CD4-positive, alpha-beta T cell (primary cell): ENCODE measurements around the gene ZBTB17. TPM values are rescaled to one million over a fixed set of nuclear protein-coding genes. Genes with fewer than 3 reads are reported as not detected.

Source experiments
- ATAC-seq: fragments of 200-7000 bp; cut with Tn5 transposase; one replicate; pipeline ENCODE4 v1.10.0; 2022; ENCODE audit warnings: mild to moderate bottlenecking; ENCODE audit not compliant: poor library complexity
- CTCF ChIA-PET: fragments of 350-600 bp; sonication (Branson Sonifier 250); formaldehyde crosslinking; loops from one replicate; lab custom pipeline; 2021; ENCODE audit warnings: antibody characterized with exemption, inconsistent platforms; lab: Charles Lee
- POLR2A ChIA-PET: fragments of 350-600 bp; sonication (Branson Sonifier 250); formaldehyde crosslinking; loops from one replicate; lab custom pipeline; 2021; ENCODE audit warnings: antibody characterized with exemption, inconsistent platforms; lab: Charles Lee
- DNase-seq, 14 experiments: peaks; one replicate each; pipeline ENCODE4 v3.0.0-alpha.2; 2013 to 2020; ENCODE audit warnings: mixed read lengths in 2 of 14
- H3K27ac ChIP-seq, 2 donors: one replicate each; pipeline versions ENCODE4 v1.5.1 to v1.7.0; 2013; ENCODE audit warnings: low read length in 2 of 2, low read depth in 1 of 2, mild to moderate bottlenecking in 1 of 2
- H3K27me3 ChIP-seq, 2 experiments: 1 replicate in 1 of 2; 2 replicates in 1 of 2; pipeline versions ENCODE4 v1.6.1 to v1.7.0; 2013; ENCODE audit warnings: low read length in 2 of 2, control low read depth in 1 of 2, mild to moderate bottlenecking in 1 of 2, moderate library complexity in 1 of 2; ENCODE audit not compliant: insufficient read depth in 2 of 2, control insufficient read depth in 1 of 2
- H3K36me3 ChIP-seq: one replicate; pipeline ENCODE4 v1.6.1; 2013; ENCODE audit warnings: low read length, control low read depth; ENCODE audit not compliant: insufficient read depth
- H3K4me1 ChIP-seq: one replicate; pipeline ENCODE4 v1.6.1; 2013; ENCODE audit warnings: low read length, control low read depth; ENCODE audit not compliant: insufficient read depth
- H3K4me3 ChIP-seq: one replicate; pipeline ENCODE4 v1.5.1; 2013; ENCODE audit warnings: mild to moderate bottlenecking, low read length, moderate library complexity
- H3K9me3 ChIP-seq, 2 experiments: 1 replicate in 1 of 2; 2 replicates in 1 of 2; pipeline versions ENCODE4 v1.6.1 to v1.7.0; 2013; ENCODE audit warnings: low read length in 2 of 2, mild to moderate bottlenecking in 2 of 2, control low read depth in 1 of 2, moderate library complexity in 1 of 2; ENCODE audit not compliant: control insufficient read depth in 1 of 2, insufficient read depth in 1 of 2
- H3K27ac Mint-ChIP-seq: one replicate; pipeline ENCODE4 v1.8.0; 2020; ENCODE audit warnings: mixed read lengths
- H3K27me3 Mint-ChIP-seq: one replicate; pipeline ENCODE4 v1.8.0; 2021; ENCODE audit warnings: mixed read lengths
- H3K36me3 Mint-ChIP-seq: one replicate; pipeline ENCODE4 v1.8.0; 2021; ENCODE audit warnings: low read depth, mixed read lengths
- H3K4me1 Mint-ChIP-seq: one replicate; pipeline ENCODE4 v1.8.0; 2021; ENCODE audit warnings: low read depth, mixed read lengths
- H3K4me3 Mint-ChIP-seq: one replicate; pipeline ENCODE4 v1.8.0; 2020; ENCODE audit warnings: mild to moderate bottlenecking, mixed read lengths
- H3K9me3 Mint-ChIP-seq: one replicate; pipeline ENCODE4 v1.8.0; 2020; ENCODE audit warnings: mixed read lengths
- intact Hi-C, 2 experiments: fragments of 100-400 bp; cut with DNase I in 1 of 2; cut with micrococcal nuclease in 1 of 2; formaldehyde crosslinking; loops; one replicate each; pipeline versions ENCODE4 v1.15.1 to v1.9.0; 2023 to 2025; cut with DNase I, micrococcal nuclease
- total RNA-seq, 174 experiments: library from RNA in 2 of 174; stranded (reverse) in 2 of 174; gene quantifications; one replicate each; pipeline ENCODE4 v1.2.3 and lab custom pipeline; 2021 to 2026
- TF ChIP-seq, protein P1 (sequence below): fragments of 200-600 bp; IDR thresholded peaks from one replicate; pipeline ENCODE4 v1.8.0; 2022; ENCODE audit warnings: antibody characterized with exemption, mild to moderate bottlenecking

The ZBTB17 gene
- total RNA-seq, 2 experiments from 2014 or later, result 70.2 to 78.1 TPM

DNA sequence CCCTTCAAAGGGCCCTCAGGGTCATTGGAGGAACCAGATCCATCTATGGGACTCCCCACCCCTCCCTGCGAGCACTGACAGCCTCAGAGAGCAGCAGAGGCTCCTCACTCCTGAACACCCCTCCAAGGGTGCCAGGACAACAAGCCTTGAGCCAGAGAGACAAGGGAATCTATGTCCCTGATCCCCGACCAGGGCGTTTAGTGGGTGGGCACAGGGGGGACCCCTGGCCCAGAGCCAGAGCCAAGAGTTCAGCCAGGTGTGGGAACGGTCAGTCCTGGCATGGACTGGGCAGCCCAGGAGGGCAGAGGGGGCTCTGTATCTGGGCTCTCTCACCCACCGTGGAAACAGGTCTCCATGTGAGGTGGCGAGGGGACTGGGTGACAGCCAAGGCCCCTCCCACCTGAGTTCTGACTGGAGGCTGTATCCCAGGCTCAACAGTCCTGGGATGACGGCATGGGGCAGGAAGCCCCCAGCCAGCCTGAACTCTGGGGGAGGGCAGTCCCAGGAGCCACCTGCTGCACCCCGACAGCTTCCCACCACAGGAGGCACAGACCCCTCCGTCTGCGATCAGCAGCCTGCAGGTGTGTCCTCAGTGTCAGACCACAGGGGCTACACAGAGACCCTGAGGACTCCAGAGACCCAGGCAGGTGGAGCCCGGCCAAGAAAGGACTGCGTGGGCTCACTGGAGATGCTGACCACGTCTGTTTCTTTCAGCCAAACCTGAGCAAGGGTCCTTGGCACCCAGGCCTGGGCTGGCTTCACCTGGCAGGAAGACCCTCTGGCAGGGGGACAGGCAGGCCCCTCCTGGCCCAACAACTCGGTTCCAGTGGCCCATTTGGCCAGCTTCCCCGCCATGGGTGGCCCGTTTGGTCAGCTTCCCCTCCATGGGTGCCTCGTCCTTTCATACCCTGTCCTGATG lies 16.9 kb upstream of the ZBTB17 start:
- no peaks in the 10 kb centered on the region for H3K27me3 ChIP-seq
- H3K36me3 ChIP-seq, result no peaks in the 10 kb centered on the region
- H3K4me1 Mint-ChIP-seq, result no peaks in the 10 kb centered on the region
- CTCF ChIA-PET, result no interaction called here
- no peak overlapping the region for H3K27ac ChIP-seq
- no peak for DNase-seq
- H3K4me3 ChIP-seq, result no peak overlapping the region
- H3K4me1 ChIP-seq, result no peaks in the 10 kb centered on the region
- no peaks in the 10 kb centered on the region for H3K9me3 ChIP-seq
- no peak for ATAC-seq
- TF ChIP-seq, protein P1, sequence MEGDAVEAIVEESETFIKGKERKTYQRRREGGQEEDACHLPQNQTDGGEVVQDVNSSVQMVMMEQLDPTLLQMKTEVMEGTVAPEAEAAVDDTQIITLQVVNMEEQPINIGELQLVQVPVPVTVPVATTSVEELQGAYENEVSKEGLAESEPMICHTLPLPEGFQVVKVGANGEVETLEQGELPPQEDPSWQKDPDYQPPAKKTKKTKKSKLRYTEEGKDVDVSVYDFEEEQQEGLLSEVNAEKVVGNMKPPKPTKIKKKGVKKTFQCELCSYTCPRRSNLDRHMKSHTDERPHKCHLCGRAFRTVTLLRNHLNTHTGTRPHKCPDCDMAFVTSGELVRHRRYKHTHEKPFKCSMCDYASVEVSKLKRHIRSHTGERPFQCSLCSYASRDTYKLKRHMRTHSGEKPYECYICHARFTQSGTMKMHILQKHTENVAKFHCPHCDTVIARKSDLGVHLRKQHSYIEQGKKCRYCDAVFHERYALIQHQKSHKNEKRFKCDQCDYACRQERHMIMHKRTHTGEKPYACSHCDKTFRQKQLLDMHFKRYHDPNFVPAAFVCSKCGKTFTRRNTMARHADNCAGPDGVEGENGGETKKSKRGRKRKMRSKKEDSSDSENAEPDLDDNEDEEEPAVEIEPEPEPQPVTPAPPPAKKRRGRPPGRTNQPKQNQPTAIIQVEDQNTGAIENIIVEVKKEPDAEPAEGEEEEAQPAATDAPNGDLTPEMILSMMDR, result no peak
- POLR2A ChIA-PET, result no interaction called here
- no peaks in the 10 kb centered on the region for H3K9me3 Mint-ChIP-seq
- no peak overlapping the region for H3K4me3 Mint-ChIP-seq
- no peak overlapping the region for H3K27ac Mint-ChIP-seq
- intact Hi-C loops, result loop anchor here in 1 of 2 experiments (10.0 kb wide), 1 partner anchor 198 kb away; no protein-coding TSS in a partner anchor
- no peaks in the 10 kb centered on the region for H3K36me3 Mint-ChIP-seq
- H3K27me3 Mint-ChIP-seq, result no peaks in the 10 kb centered on the region

DNA sequence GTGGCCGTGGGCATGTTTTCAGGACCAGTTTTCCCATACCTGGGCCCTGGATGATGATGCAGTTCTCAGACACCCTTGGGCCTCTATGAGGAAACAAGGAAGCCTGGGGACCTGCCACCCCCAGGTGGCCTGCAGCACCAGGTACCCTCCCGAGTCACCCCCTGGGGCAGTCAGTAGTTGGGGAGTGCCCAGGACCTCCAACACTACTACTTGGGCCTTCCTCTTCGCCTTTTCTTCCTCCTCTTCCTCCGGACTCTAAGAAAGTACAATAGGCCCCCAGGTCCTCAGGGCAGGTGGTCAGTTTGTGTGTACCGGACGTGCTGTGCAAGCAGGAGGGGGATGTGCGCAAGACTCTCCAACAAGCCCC lies 16.3 kb upstream of the ZBTB17 start:
- no peaks in the 10 kb centered on the region for H3K27me3 ChIP-seq
- Mint-ChIP-seq H3K4me3 (no peak overlapping the region), H3K27ac (no peak overlapping the region), H3K36me3 (no peaks in the 10 kb centered on the region), H3K4me1 (no peaks in the 10 kb centered on the region), H3K9me3 (no peaks in the 10 kb centered on the region), H3K27me3 (no peaks in the 10 kb centered on the region)
- ChIA-PET CTCF (no interaction called here), POLR2A (no interaction called here)
- TF ChIP-seq, protein P1, result no peak
- no peaks in the 10 kb centered on the region for H3K9me3 ChIP-seq
- no peak overlapping the region for H3K27ac ChIP-seq
- intact Hi-C loops, result loop anchor here in 1 of 2 experiments (10.0 kb wide), 1 partner anchor 197 kb away; no protein-coding TSS in a partner anchor
- no peak overlapping the region for H3K4me3 ChIP-seq
- H3K36me3 ChIP-seq, result no peaks in the 10 kb centered on the region
- ATAC-seq (no peak), DNase-seq (no peak)
- no peaks in the 10 kb centered on the region for H3K4me1 ChIP-seq

DNA sequence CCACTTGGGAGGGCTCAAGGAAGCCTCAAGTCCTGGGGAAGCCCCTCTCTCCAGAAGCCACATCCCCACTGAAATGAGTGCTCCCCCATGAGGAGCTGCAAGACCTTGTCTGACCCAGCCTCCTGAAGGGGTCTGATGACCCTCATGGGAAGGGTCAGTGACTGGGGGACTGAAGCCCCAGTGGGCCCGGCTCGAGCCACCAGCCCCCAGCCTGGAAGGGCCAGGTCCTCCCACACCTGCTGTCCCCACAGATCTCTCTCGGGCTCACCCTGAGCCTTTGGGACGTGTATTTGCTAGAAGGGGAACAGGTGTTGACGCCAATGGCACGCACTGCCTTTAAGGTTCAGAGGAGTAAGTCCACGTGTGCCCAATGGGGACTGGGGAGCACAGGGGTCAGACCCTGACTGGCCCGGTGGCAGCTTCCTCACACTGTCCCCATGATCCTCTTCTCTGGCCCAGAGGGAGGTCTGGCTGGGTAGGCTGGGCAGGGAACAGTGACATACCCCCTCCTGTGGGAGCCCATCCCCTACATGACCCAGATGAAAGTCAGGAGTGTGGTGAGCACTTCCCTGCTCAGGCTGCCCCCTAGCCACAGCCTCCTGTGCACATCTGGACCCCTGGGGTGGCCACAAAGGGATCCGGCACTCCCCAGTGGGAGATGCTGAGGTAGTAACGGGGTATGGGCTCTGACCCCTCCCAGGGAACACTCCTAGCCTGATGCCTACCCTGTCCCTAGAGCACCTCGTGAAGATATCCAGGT lies 15.7 kb upstream of the ZBTB17 start:
- DNase-seq (no peak), ATAC-seq (no peak)
- POLR2A ChIA-PET, result no interaction called here
- no peaks in the 10 kb centered on the region for H3K27me3 ChIP-seq
- H3K27ac Mint-ChIP-seq, result no peak overlapping the region
- TF ChIP-seq, protein P1, result no peak
- H3K9me3 ChIP-seq, result no peaks in the 10 kb centered on the region
- no peak overlapping the region for H3K27ac ChIP-seq
- intact Hi-C loops, result loop anchor here in 1 of 2 experiments (10.0 kb wide), 1 partner anchor 197 kb away; no protein-coding TSS in a partner anchor
- H3K27me3 Mint-ChIP-seq, result no peaks in the 10 kb centered on the region
- H3K4me1 ChIP-seq, result no peaks in the 10 kb centered on the region
- CTCF ChIA-PET, result no interaction called here
- no peak overlapping the region for H3K4me3 ChIP-seq
- H3K4me3 Mint-ChIP-seq, result no peak overlapping the region
- H3K36me3 ChIP-seq, result no peaks in the 10 kb centered on the region
- no peaks in the 10 kb centered on the region for H3K9me3 Mint-ChIP-seq
- no peaks in the 10 kb centered on the region for H3K36me3 Mint-ChIP-seq
- H3K4me1 Mint-ChIP-seq, result no peaks in the 10 kb centered on the region
